GM21717 (cell line): Measurements from ENCODE around the gene MRLN.
"Not testable (repeated sequence)": the region's sequence is repeated elsewhere in the genome, so short reads cannot be mapped to it uniquely, and the experiment has no call there.

Experiments used
- ATAC-seq: cut with Tn5 transposase; IDR thresholded peaks from one replicate; pipeline ENCODE4 v1.9.1; 2021; ENCODE audit warnings: mild to moderate bottlenecking, moderate library complexity; ENCODE audit not compliant: unreplicated experiment

MRLN gene

DNA sequence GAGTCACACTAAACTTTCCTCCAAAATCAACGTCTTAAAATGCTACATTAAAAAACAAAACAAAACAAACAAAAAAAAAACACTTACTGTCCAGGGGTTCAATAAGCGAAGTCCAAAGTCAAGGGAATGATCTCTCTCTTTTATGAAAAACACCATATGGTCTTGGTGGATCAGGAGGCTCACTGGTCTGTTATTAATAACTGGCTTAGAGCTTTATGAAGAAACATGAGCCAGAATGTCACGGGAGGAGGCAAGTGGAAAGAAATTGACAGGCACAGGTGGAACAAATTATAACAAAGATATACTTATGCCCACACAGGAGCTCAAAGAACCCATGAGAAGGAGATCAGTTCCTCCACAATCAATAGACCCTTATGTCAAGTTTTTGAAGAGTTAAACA lies at the start of gene MRLN:
MRLN (minus strand) TSS at position 189 of the 400 bp plus-strand sequence.
- no peak for ATAC-seq

DNA sequence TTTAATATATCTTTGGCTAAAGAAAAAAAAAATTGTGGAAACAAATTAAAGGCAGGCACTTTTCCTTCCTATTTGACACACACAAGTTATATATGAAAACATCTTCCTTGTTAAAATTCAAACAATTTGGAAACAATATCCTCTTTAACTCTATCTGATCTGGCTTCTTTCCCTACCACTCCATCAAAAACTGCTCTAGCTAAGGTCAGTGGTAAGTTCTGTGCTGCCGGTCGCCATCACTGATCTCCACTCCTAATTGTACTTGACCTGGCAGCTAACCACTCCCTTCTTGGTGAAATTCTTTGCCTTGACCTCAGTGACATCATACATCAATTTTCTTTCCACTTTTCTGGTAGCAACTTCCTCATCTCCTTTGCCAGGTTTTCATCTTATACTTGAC lies 47.9 kb upstream of the MRLN start:
- no peak for ATAC-seq

DNA sequence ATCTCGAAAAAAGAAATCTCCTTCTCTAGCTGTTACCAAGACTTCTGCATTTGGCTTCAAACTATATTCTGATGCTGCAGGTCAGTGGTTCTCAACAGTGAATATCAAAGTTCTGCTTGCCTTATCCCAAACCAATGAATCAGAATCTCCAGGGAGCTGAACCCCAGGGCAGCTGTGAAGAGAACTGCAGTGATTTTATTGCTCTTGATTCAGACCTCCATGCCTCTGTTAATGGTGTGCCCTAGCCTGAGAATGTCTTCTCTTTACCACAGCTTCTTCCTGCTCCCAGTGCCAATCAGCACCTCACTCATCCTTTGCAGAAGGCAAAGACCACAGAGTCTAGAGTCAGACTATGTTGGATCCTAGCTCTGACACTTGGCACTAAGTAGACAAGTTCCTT lies 46.2 kb upstream of the MRLN start:
- no peak for ATAC-seq

DNA sequence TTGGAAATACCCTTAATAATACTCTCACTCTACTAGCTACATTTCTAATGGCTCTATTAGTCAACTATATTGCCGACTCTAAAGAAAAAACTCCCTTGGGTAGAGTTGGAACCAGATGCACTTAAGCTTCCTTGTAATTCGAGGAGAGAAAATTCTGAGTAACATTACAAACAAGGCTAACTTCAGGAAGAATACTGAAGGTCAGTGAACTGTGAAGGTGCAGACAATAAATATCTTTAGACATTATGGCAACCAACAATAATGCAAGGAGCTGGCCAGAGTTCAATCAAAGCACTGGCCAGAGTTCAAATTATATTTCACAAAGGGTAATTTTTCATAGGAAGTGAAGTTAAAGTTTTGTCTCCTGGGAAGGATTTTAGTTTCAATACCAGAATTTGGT lies 40.7 kb upstream of the MRLN start:
- ATAC-seq, result no peak

DNA sequence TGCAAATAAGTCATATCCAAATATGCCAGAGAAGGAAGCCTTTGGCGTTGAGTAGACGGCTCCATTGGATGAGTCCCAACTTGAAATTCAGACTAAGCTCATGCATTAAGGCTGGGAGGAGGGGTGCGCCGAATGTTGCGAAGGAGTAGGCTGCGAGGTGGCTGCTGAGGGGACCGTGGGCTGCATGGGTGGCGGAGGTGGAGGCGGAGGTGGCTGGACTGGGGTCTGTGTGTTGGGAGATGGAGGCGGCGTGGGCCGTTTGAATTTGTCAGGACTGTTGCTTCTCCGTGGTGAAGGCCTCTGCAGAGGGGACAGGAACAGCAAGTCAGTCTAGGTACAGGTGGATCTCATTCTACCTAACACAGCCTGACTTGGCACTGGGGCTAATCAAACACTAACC lies 39.6 kb upstream of the MRLN start:
- no peak for ATAC-seq

DNA sequence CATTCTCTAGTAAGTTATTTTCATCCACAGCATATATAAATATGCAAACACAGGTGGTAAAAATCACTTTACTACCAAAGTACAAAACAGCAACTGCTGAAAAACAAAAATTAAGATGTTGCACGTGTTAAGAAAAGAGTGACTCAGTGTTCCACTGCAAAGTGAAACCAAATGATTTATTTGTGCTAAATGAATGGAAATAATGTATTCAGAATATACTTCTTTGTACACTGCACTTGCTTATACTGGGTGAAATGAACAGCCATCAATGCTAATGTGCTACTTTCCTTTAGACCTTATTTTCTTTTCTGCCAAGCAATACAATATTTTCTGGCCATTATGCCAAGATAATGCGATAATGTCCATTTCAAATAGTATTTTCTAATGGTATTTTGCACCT lies 38.3 kb upstream of the MRLN start:
- ATAC-seq, result no peak

DNA sequence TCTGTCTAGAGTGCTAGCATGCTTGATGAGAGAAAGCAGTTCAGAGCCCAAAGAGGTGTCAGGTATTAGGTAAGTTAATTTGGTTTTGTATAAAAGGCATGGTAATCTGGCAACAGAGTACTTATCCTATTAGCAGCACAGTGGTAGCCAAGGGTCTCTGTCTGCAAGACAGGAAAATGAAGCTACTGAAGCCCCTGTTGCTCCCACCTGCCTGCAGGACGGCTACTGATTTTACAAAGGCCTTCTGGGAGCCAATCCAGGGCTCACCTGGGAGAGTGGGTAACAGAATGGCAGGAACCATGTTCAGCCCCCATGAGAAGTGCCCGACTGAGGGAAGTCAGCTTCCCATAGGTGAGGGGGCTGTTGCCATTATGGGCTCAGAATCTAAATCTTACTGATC lies 36.8 kb upstream of the MRLN start:
- not testable (repeated sequence) for ATAC-seq

DNA sequence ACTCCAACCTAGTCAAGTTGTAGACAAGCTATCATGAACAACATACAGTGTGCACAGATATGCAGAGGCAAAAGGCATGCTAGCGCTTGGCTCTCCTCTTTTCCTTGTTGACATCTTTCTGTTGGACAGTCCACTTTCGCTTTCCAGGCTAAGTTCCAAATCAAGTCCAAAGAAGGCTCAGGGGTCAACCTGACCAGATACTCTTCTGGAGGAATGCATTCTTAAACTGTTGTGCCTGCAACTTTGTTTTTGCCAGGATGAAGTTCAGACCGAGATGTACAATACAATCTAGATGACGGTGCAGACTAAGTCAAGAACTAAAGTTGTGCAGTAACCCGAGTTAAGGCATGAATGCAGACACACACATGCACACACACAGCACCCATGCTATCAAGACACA lies 35.7 kb upstream of the MRLN start:
- not testable (repeated sequence) for ATAC-seq

DNA sequence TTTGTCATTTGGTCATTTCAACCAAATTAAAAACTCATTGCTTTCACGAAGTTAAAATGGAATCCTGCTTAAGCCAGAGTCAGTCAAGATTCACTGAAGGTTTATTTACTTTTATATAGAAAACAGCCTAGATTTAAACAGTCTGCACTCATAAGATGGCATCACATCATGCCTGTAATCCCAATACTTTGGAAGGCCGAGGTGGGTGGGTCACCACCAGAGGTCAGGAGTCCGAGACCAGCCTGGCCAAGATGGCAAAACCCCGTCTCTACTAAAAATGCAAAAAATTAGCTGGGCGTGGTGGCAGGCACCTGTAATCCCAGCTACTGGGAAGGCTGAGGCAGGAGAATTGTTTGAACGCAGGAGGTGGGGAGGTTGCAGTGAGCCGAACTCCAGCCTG lies 33.8 kb upstream of the MRLN start:
- ATAC-seq, result not testable (repeated sequence)

DNA sequence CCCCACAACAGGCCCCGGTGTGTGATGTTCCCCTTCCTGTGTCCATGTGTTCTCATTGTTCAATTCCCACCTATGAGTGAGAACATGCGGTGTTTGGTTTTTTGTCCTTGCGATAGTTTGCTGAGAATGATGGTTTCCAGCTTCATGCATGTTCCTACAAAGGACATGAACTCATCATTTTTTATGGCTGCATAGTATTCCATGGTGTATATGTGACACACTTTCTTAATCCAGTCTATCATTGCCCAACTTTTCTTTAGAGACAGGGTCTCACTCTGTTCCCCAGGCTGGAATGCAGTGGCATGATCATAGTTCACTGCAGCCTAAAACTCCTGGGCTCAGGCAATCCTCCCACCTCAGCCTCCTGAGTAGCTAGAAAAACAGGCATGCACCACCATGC lies 32.2 kb upstream of the MRLN start:
- ATAC-seq, result not testable (repeated sequence)

DNA sequence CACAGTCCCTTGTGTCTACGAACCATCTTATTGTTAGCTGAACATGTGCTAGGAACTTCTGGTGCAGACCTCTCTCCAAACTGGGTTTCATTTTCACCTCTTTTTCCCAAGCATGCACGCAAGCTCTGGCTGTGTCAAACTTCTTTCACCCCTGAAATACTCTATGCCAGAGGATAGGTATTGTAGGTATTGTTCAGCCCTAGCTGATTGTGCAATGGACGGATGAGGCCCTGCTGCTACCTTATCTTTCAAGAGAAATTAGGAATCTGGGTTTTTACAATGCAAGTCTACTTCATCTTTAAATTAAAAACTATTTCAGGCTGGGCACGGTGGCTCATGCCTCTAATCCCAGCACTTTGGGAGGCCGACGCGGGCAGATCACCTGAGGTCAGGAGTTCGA lies 28.3 kb upstream of the MRLN start:
- no peak for ATAC-seq

DNA sequence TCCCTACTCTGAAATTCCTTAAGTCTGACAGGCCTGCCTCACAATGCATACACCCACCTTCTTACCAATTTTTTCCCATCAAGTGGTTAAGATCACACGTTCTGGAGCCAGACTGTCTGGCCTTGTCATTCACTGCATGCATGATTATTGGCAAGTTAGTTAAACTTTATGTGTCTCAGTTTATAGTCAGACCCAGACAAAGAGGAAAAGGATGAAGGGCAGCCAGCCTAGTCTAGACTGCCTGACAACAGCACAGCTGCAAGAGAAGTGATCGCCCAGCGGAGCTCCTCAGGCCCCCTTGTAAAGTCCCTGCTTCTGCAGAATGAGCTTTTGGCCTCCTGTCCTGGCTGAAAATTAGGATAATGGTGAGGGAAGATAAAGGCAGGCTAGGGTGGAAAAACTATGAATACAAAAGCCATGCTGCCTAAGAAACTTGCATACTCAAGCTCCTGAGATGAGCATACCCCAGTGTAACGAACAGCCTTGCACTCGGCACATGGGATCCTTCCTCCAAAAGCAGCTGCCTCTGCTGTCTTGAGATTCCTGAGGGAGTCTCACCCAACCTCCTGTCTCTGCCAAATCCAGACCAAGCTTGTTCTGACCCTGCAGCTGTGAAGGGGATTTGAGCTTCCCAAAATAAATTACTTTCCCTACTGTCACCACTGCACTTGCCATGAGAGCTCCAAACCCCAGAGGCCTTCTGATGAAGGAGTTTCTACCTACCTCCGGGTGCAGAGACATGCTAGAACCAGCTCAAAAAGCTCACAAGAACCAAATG lies 26.7 kb upstream of the MRLN start:
- ATAC-seq, result no peak

DNA sequence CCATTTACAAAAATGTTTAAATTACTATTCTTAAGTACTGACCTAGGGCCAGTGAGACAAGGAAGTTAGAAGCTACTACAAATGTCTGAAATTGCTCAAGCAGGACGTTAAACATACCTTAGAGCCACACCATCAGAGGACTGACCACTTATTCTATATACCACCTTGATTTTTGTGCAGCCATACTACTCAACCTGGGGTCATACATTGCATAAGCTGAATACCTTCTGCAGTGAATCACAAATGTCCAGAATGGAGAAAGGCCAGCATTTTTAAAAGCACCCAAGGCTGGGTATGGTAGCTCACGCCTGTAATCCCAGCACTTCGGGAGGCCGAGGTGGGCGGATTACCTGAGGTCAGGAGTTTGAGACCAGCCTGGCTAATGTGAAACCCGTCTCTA lies 21.2 kb upstream of the MRLN start:
- no peak for ATAC-seq

DNA sequence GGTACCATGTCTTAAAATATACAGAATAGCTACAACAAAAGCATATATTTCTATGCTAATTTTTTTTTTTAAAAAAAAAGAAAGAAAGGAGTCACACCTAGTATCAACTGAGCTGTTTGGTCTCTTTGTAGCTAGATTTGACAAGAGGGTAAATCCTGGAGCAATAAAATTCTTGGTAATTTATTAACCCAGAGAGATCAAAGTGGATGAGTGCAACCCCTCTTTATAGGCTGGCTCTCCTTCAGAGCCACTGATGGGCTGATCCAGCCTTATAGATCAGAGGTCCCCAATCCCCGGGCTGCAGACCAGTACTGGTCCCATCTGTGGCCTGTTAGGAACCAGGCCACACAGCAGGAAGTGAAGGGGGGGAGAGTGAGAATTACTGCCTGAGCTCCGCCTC lies 19.8 kb upstream of the MRLN start:
- ATAC-seq, result no peak

DNA sequence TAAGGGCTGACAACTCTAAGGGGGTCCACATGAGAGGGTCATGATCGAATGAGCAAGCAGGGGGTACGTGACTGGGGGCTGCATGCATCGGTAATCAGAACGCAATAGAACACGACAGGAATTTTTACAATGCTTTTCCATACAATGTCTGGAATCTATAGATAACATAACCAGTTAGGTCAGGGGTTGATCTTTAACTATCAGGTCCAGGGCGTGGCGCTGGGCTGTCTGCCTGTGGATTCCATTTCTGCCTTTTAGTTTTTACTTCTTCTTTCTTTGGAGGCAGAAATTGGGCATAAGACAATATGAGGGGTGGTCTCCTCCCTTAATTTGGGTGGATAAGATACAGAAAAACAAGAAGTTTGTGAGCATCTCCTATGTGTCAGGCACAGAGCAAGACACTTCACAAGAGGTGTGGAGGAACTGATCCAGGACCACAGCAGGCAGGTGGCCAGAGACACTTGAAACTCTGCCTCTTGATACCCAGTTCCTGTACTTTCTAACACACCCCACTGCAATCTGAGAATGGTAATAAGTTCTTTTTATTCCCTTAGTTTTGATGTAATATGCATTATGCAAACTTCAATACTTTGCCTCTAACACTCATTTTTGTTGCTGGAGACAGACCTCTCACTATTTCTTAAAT lies 18.0 kb upstream of the MRLN start:
- no peak for ATAC-seq

DNA sequence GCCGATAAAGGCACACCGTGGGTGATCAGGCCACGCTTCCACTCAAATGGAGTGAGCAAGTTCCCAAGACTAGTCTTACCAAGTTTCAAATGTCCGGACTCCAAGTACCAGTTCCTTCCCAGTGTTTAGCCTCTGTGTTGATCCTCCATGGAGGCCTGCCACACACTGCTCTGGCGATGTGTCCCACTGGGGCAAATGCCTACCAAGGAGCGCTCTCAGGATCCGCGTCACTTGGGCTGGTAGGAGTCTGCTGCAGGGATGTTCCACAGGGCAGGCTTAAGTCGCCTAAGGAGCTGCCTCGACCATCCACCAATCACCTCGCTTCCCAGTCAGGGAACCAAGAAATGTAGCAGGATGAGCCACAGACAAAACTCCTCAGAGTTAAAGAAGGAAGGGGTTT lies 17.4 kb upstream of the MRLN start:
- no peak for ATAC-seq

DNA sequence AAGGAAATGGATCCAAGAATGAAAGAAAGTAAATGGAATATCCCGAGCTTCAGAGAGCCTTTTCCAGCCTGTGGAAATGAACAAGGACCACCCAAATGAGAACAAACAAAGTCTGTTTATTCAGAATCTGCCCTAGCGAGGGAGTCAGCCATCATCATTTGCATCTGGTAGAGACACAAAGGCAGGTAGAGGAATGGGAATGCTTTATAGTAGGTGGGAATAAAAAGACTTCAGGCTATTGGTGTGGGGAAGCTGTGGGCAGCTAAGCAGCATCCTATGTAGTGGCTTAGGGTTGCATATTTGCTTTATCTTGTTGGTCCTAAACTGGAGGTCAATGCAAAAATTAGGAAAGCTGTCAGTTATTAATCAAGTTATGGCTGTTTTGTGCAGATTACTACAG lies 9.2 kb upstream of the MRLN start:
- ATAC-seq, result no peak

DNA sequence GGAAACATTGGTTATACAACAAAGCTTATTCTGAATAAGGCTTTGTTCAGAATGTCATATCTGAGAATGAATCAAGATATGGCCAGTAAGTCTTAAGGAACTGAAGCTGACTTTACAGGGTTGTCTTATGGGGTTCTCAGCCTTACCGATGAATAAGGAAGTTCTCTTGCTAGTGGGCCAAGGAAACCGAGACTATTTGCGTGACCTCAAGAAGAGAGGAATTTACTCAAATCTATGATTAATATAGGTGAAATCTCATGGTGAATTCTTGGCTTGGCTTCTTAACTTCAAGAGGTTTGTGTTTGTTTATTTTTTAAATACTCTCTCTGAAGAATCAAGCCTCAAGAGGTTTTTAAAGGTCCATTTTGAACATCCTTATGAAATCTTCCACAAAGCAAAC lies 4.7 kb upstream of the MRLN start:
- no peak for ATAC-seq

DNA sequence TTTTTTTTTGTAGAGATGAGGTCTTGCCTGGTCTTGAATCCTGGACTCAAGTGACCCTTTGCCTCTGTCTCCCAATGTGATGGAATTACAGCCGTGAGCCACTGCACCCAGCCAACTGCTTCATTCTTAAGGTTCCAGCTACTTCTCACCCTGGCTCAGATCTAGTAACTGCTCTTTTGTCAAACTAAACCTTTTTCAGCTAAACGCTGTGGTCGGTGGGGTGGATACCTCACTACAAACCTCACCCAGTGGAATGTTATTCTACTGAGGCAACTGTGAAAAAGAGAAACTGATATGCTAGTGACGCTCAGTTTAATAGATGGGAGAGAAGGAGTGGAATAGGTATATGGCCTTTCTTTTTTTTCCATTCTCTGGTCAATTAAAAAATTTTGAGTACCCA lies 1.7 kb upstream of the MRLN start:
- ATAC-seq, result no peak

DNA sequence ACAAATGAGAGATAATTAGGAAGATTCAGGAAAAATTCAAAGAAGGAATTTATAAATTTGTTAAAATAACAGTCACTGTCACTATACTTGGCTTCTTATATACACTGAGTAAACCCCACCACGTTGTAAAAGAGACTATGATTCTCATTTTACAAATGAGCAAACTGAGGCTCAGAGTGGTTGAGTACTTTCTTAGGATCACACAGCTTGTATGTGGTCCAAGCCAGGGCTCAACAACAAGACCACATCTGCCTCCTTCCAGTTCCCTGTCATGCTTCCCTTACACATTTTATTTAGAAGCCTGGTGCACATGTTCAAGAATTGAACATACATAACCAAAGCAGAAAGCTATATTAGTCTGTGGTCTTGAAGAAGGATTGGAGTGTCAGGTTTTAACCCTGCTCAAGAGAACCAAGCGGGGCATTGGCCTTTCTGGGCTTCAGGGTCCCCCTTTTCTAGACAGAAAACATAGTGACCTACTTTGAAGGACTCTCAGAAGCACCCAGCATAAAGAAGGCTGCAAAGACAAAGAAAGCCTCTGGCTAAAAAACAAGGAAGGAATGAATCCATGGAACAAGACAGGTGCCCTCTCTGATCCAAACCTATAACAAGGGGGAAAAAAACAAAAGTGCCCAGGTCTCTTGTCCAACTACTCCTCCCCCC lies 846 bp downstream of the MRLN start:
- ATAC-seq, result no peak

DNA sequence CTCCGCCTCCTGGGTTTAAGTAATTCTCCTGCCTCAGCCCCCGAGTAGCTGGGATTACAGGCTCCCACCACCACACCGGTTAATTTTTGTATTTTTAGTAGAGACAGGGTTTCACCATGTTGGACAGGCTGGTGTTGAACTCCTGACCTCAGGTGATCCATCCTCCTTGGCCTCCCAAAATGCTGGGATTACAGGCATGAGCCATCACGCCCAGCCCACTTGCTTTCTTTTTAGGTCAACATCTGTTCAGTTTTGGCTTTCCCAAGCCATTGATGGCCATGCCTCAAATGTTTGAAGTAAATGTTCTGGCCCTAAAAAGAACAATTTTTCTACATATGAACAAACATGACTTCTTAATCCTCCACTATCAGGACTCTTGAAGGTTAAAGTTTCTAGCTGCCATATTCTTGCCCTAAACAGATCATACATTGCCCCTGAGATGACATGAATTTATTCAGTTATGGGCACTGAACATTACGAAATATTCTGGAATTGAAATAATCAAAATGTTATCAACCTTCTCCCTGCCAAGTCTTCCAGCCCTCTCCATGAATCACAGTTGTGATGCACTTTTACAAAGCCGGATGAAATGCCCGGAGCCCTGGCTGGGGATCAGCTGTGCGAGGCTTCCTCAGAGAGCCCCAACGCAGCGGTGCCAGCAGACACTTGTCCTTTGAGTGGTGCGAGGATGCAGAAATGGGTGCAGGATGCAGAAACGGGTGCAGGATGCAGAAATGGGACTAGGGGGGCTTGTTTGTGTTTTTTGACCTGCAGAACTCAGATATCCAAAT lies 2.9 kb downstream of the MRLN start:
- ATAC-seq, result no peak
